AG10803 (cell line): ENCODE measurements around the gene CA10.

ENCODE experiments used
- DNase-seq: peaks from one replicate; pipeline ENCODE4 v3.0.0; 2010; ENCODE audit warnings: low read depth
- H3K4me3 ChIP-seq: 2 replicates; pipeline ENCODE4 v1.5.1; 2011; ENCODE audit warnings: mild to moderate bottlenecking, low read length, control low read depth
- CTCF ChIP-seq: conservative IDR thresholded peaks from 2 replicates; pipeline ENCODE4 v1.5.1; 2011; ENCODE audit warnings: mild to moderate bottlenecking, low read length, control low read depth, inconsistent platforms

The CA10 gene

GRCh38 chr17:51999654-52000053 is 158.9 kb downstream of the CA10 start:
- H3K4me3 ChIP-seq: no peak overlapping the region
- no peak for TF ChIP-seq CTCF
- DNase-seq: no peak

- H3K4me3 ChIP-seq: no peak overlapping the region
- no peak for TF ChIP-seq CTCF
- DNase-seq: no peak
Observed at GRCh38 chr17:51997723-51998122, 160.8 kb downstream of the CA10 start.

GRCh38 chr17:51995797-51996403 is 162.6 kb downstream of the CA10 start:
- no peak for TF ChIP-seq CTCF
- no peak overlapping the region for H3K4me3 ChIP-seq
- no peak for DNase-seq

GRCh38 chr17:51992864-51993416 is 165.6 kb downstream of the CA10 start:
- no peak for DNase-seq
- no peak overlapping the region for H3K4me3 ChIP-seq
- TF ChIP-seq CTCF: no peak

- H3K4me3 ChIP-seq: no peak overlapping the region
- no peak for DNase-seq
- no peak for TF ChIP-seq CTCF
Observed at GRCh38 chr17:51971121-51971520, 187.4 kb downstream of the CA10 start.

GRCh38 chr17:51961689-51962088 is 196.8 kb downstream of the CA10 start:
- DNase-seq: no peak
- no peak overlapping the region for H3K4me3 ChIP-seq
- TF ChIP-seq CTCF: no peak

GRCh38 chr17:51957786-51958185 is 200.7 kb downstream of the CA10 start:
- no peak for TF ChIP-seq CTCF
- no peak overlapping the region for H3K4me3 ChIP-seq
- DNase-seq: no peak
